IMR-90 (cell line): Measurements from ENCODE around the gene RSU1.

ENCODE experiments used
- BHLHE40 ChIP-seq: fragments of 150-350 bp; IDR thresholded peaks from 2 replicates; pipeline ENCODE4 v1.6.1; 2016; ENCODE audit warnings: mild to moderate bottlenecking, low read depth, low read length
- CEBPB ChIP-seq: IDR thresholded peaks from 2 replicates; pipeline ENCODE4 v1.6.1; 2012; ENCODE audit warnings: low read depth, low read length, improper control_type of control experiment
- RAD21 ChIP-seq: IDR thresholded peaks from 2 replicates; pipeline ENCODE4 v1.6.1; 2012; ENCODE audit warnings: low read length, improper control_type of control experiment
- RFX5 ChIP-seq: IDR thresholded peaks from 2 replicates; pipeline ENCODE4 v1.8.0; 2012; ENCODE audit warnings: low read depth, mild to moderate bottlenecking, low read length, moderate library complexity
- TF ChIP-seq, protein P1 (sequence below): conservative IDR thresholded peaks from 2 replicates; pipeline ENCODE4 v1.5.1; 2012; ENCODE audit warnings: mild to moderate bottlenecking, low read depth, low read length, improper control_type of control experiment

DNA sequence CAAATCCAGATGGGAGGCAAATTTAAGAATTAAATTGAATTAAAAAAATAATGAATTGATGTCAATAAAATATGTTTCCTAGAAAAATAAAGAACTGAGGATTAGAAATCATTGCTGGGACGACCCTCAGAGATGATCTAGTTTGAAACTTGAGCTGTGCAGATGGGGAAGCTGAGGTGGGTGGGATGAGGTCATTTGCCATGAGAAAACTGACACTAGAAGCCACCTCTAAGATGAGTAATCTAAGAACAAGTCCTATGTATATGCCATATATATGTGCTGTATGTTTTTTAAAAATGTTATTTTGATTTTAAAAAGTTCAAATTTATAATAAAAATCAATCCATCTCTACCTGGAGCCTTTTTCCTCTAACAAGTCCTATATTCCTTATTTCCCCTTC, 135.7 kb downstream of the RSU1 start:
- TF ChIP-seq, protein P1, sequence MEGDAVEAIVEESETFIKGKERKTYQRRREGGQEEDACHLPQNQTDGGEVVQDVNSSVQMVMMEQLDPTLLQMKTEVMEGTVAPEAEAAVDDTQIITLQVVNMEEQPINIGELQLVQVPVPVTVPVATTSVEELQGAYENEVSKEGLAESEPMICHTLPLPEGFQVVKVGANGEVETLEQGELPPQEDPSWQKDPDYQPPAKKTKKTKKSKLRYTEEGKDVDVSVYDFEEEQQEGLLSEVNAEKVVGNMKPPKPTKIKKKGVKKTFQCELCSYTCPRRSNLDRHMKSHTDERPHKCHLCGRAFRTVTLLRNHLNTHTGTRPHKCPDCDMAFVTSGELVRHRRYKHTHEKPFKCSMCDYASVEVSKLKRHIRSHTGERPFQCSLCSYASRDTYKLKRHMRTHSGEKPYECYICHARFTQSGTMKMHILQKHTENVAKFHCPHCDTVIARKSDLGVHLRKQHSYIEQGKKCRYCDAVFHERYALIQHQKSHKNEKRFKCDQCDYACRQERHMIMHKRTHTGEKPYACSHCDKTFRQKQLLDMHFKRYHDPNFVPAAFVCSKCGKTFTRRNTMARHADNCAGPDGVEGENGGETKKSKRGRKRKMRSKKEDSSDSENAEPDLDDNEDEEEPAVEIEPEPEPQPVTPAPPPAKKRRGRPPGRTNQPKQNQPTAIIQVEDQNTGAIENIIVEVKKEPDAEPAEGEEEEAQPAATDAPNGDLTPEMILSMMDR, result no peak
- TF ChIP-seq CEBPB, result no peak
- no peak for TF ChIP-seq RAD21
- no peak for TF ChIP-seq RFX5
- TF ChIP-seq BHLHE40, result no peak
